ES-I3 (cell line): ENCODE data around the gene KRTAP21-2.
"Not testable (repeated sequence)": the region's sequence is repeated elsewhere in the genome, so short reads cannot be mapped to it uniquely, and the experiment has no call there.

Experiments used
- H3K36me3 ChIP-seq: 2 replicates; pipeline ENCODE4 v1.6.1; 2013; ENCODE audit warnings: mild to moderate bottlenecking, low read length, control low read depth, moderate library complexity; ENCODE audit not compliant: insufficient read depth
- H3K4me1 ChIP-seq: 2 replicates; pipeline ENCODE4 v1.6.1; 2013; ENCODE audit warnings: mild to moderate bottlenecking, control low read depth, low read length; ENCODE audit not compliant: insufficient read depth
- H3K9ac ChIP-seq: 2 replicates; pipeline ENCODE4 v1.6.1; 2013; ENCODE audit warnings: low read depth, mild to moderate bottlenecking, low read length, moderate library complexity
- H3K9me3 ChIP-seq: 2 replicates; pipeline ENCODE4 v1.6.1; 2013; ENCODE audit warnings: mild to moderate bottlenecking, low read length, moderate library complexity; ENCODE audit not compliant: control insufficient read depth, insufficient read depth

The KRTAP21-2 gene

DNA sequence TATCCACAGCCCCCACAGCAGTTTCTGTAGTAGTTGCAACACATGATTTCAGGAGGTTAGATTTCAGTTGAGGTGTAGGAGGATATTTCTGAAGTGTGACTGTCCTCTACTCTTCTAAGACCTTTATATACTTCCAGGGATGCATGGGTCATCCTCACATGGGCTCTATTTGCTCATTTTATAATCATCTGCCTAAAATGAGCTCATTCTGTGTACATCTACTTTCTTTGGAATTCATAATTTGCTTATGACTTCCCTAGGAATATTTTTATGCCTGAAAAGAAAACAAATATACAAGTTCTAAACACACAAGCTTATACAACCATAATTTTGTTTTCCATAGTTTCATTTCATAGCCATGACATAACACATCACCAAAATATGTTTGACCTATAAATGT, at the start of gene KRTAP21-2:
KRTAP21-2 (minus strand) TSS at position 101 of the 400 bp plus-strand sequence; CDS start at position 44, 57 bp downstream.
- H3K9ac ChIP-seq: no peak within 1 kb of the TSS
- H3K4me1 ChIP-seq: no peaks in the 10 kb centered on the region
- H3K36me3 ChIP-seq: no peaks in the 10 kb centered on the region
- no peaks in the 10 kb centered on the region for H3K9me3 ChIP-seq

DNA sequence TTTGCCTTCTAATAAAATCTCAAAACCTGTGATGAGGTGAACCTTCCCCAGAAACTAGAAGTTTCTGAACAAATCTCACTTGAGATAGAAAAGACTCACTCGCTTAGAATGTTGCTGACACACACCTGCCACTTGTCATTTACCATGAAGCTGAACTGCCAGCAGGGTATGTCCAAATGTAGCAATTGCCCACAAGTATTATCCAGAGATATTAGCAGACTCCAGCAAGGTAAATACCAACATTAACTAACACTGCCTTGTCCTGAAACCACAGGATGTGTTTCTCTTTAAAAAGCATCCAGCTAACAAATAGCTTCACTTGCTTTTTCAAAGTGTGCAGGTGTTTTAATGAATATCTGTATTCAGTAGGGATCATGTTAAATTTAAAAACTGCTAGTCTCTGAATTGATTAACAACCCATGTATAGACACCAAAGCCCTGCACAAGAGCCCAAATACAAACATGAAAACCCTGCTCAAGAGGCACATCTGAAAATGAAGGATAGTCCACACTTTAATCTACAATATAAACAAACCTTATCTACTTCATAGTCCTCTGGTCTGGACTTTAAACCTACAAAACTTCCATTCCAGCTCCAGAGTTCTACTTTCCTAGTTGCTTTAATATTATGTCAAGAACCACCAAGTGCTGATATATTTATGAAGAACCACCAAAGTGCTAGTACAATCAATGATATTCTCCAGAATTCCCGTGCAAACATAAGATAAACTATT, 46.7 kb upstream of the KRTAP21-2 start:
- no peaks in the 10 kb centered on the region for H3K36me3 ChIP-seq
- H3K4me1 ChIP-seq: no peaks in the 10 kb centered on the region
- no peak overlapping the region for H3K9ac ChIP-seq
- H3K9me3 ChIP-seq: no peaks in the 10 kb centered on the region

DNA sequence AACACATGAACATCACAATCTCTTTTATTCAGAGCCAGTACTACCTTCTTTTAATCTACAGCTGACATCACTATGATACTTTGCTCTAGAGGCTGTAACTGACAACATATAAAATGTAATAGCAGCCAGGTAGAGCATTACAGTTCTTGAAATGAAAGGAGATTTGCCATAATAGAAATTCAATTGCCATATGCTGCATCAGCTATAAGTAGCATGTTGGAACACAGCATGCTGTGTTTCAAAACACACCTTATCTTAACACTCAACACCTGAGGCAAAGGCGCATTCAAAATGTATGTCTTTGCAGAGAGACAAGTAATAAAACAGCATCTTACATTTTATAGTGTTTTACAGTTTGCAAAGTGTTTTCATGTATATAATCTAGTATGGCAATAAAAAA, 32.2 kb upstream of the KRTAP21-2 start:
- Histone ChIP-seq H3K4me1 (no peaks in the 10 kb centered on the region), H3K36me3 (no peaks in the 10 kb centered on the region), H3K9ac (no peak overlapping the region), H3K9me3 (no peaks in the 10 kb centered on the region)

DNA sequence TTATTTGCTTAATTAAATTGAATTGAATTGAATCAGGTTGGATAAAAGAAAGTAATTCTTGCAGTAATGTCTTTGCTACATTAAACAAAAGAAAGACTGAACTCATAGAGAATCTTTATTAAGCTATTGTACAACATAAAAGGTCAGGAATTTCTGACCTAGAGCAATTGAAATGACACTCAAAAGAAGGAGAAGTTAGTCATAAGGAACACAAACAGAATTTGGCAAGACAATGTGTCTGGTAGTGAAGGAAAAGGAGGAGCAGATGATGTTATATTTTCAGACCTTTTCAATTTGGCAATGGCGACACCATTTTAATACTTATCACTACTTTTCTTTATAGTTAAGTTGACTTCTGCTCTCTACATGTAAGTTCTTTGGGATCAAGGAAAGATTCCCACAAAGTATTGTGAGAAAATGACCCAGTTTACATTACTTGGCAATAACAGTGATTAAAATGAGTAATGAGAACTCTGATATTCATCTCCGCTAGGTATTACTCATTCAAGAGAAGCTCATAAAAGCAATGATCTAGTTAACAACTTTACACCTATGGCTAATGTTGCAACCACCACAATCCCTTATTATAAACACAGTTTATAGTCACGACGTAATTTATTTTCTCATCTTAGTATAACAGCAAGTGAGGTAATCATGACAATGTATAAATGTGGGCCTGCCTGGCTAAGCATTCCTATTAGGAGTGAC, 22.8 kb upstream of the KRTAP21-2 start:
- H3K9me3 ChIP-seq: no peaks in the 10 kb centered on the region
- no peaks in the 10 kb centered on the region for H3K4me1 ChIP-seq
- no peak overlapping the region for H3K9ac ChIP-seq
- H3K36me3 ChIP-seq: no peaks in the 10 kb centered on the region

DNA sequence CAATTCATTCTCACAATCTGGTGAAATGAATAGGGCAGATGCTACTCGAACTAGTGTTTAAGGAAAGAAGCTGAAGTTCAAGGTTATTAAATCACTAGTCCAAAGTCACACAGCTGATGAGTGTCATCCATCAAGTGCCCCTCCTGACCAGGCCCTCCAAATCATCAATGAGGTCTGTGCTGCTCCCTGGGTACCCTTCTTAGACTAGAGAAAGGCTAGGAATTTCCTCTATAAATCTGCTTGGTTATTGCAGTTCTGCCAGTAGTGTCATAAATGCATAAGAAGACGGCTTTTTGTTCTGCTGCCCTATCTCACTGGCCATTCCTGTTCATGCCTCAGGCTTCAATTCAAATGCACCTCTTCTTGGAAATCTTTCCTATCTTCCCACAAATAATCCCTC, 13.7 kb upstream of the KRTAP21-2 start:
- H3K9me3 ChIP-seq: no peaks in the 10 kb centered on the region
- no peaks in the 10 kb centered on the region for H3K4me1 ChIP-seq
- no peaks in the 10 kb centered on the region for H3K36me3 ChIP-seq
- no peak overlapping the region for H3K9ac ChIP-seq

DNA sequence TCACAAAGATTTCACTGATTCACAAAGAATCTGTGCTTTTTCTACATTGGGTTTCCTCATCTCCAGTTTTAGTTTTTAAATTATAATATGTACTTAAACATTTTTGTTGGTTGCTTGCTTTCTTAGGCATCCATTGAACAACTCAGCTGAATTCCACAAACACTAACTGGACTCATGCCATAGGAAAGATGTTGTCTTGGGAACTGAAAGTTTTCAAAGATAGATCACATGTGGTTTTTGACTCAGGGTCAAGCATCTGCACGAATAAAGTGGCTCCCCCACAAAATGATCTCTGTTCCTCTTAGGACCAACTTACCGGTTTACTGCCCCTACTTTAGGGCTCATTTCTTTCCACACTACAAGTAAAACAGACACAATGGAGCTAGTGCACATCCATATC, 11.2 kb upstream of the KRTAP21-2 start:
- H3K9me3 ChIP-seq: no peaks in the 10 kb centered on the region
- H3K9ac ChIP-seq: no peak overlapping the region
- no peaks in the 10 kb centered on the region for H3K36me3 ChIP-seq
- H3K4me1 ChIP-seq: no peaks in the 10 kb centered on the region

DNA sequence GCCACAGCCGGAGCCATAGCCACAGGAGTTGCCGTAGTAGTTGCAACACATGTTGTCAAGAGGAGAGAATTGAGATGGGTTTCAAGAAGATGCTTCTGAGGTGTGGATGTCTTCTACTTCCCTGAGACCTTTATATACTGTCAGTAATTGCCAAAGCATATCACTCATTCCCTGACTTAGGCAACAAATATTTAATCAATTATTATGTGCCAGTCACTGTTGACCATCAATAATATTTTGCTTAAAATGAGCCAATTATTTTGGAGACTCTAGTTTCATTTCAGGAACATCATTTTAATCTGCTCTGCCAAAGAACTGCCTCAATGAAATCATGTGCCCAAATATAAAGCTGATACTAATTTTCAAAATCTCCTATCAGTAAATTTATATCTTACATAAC, 8.3 kb upstream of the KRTAP21-2 start, which contains the start of gene KRTAP21-1:
KRTAP21-1 (minus strand) TSS at position 101 of the 400 bp plus-strand sequence; CDS start at position 51, 50 bp downstream.
- not testable (repeated sequence) for H3K9ac ChIP-seq, H3K9me3 ChIP-seq, H3K4me1 ChIP-seq, H3K36me3 ChIP-seq

DNA sequence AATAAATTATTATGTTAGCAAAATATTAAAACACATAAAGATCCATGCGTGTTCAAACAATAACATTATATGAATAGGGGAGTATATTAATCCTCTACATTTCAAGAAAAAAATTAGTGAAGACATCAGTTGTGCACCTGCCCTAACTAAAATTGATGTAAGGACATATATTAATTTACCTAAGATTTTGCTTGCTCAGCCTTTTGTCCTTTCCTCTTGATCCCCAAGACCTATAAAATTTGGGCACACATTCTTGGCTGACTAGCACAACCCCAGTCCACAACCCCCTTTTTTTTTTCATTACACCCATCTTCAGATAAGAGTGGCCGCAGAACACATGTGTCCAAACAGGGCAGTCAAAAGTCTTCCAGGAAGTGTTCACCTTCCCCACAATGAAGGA, 6.6 kb downstream of the KRTAP21-2 start:
- no peaks in the 10 kb centered on the region for H3K9me3 ChIP-seq
- no peaks in the 10 kb centered on the region for H3K4me1 ChIP-seq
- H3K9ac ChIP-seq: no peak overlapping the region
- no peaks in the 10 kb centered on the region for H3K36me3 ChIP-seq

DNA sequence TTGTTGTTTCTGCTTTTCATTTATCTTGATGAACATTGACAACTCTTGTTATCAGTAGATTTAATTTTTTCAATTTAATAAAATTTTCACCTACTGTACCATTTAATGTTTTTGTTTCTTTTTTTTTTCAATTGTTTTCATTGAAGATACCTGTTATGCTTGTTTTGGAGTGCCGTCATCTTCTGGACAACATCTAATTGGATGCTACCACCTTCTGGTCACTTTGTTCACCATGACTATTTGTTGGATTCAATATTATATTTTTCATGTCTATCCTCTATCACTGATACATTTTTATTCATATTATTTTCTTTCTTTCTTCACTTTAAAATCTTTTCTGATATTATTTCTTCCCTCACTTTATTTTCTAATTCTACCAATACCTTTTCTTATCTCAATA, 14.0 kb downstream of the KRTAP21-2 start:
- H3K36me3 ChIP-seq: no peaks in the 10 kb centered on the region
- no peaks in the 10 kb centered on the region for H3K9me3 ChIP-seq

DNA sequence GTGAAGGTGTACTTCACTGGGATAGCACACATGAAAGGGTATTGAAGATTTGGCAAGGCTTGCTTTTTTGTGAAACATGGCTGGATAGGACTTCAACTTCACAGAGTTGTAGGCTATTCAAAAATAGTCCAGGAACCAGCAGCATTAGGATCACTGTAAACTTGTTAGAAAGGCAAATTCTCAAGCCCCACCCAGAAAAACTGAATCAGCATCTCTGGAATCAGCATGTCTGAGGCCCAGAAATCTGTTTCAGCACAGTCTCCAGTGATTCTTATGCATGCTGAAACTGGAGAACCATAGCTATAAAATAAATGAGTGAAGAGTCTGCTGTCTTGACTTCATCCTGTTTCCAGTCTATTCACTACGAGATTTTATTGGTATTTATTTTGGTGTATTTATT, 20.3 kb downstream of the KRTAP21-2 start:
- no peaks in the 10 kb centered on the region for H3K9me3 ChIP-seq
- no peaks in the 10 kb centered on the region for H3K4me1 ChIP-seq
- H3K9ac ChIP-seq: no peak overlapping the region
- H3K36me3 ChIP-seq: no peaks in the 10 kb centered on the region

More for the DNA sequence above, 14.0 kb downstream of the KRTAP21-2 start:
- no peaks in the 10 kb centered on the region for H3K4me1 ChIP-seq
- no peak overlapping the region for H3K9ac ChIP-seq

DNA sequence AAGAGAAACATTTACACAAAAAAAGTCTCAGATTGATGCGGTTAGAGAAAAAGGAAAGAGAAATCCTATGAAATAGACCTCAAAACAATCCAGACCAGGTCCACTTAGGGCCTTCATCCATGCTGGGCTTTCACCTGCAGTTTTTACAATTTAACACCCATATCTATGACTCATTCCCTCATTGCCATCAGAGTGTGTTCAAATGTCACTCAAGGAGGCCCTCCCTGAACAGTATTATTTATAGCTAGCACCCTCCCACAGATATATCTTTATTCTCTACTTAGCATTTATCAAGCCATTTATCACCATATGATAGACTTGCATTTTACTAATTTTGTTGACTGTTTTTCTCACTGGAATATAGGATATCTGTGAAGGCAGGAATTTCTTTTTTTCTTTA, 27.7 kb downstream of the KRTAP21-2 start:
- Histone ChIP-seq H3K9ac (no peak overlapping the region), H3K4me1 (no peaks in the 10 kb centered on the region; the same call in 1 of the 2 replicates), H3K9me3 (no peaks in the 10 kb centered on the region), H3K36me3 (no peaks in the 10 kb centered on the region)

DNA sequence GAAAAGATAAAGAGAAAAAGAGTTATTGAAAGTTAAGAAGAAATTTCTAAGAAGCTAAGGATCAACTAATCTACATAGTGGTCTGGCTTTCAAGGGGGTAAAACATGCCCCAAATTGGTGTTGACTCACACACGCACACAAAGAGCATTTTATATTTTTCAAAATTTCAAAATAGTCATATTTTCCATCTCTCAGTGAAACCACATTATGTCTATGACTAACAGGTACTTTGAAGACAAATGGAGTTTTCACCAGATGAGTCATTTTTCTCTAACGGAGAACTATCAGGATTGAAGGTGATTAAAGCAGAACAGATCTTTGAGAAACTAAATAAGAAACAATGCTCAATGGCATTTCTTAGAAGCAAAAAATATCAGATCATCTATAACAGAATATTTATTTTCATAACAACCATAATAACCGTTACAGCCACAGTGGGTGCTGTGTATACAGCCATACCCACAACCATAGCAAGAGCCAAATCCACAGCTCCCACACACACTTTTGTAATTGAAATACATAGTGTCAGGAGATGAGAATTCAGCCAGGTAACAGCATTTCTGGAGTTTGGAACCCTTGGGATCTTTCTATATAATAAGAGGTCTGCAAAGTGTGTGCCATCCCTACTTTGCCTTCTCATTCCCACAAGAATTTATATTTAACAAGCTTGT, 28.7 kb downstream of the KRTAP21-2 start, which contains the start of gene KRTAP21-3:
KRTAP21-3 (minus strand) TSS at position 539 of the 671 bp plus-strand sequence; CDS start at position 521, 18 bp downstream.
- Histone ChIP-seq H3K9me3 (no peaks in the 10 kb centered on the region), H3K4me1 (no peaks in the 10 kb centered on the region; the same call in 1 of the 2 replicates), H3K9ac (no peak within 1 kb of the TSS), H3K36me3 (no peaks in the 10 kb centered on the region)

DNA sequence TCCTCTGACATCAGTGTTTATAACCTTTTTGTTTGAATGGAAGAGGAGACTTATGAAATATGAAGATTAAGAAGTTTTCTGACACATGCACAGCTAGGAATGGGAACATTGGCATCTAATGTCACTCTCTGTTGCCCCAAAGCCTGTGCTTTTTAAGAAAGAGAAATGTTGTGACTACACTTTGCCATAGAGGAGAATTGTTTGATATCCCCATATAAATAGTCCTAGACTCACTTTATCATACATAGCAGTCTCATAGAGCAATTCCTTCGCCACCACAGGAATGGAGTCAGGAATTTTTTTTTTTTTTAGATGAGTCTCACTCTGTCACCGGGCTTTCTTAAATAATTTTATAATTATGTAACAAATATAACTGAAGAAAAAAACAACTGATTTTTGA, 30.0 kb downstream of the KRTAP21-2 start:
- H3K4me1 ChIP-seq: no peaks in the 10 kb centered on the region; the same call in 1 of the 2 replicates
- H3K9me3 ChIP-seq: no peaks in the 10 kb centered on the region; the same call in 1 of the 2 replicates
- H3K36me3 ChIP-seq: no peaks in the 10 kb centered on the region
- no peak overlapping the region for H3K9ac ChIP-seq

DNA sequence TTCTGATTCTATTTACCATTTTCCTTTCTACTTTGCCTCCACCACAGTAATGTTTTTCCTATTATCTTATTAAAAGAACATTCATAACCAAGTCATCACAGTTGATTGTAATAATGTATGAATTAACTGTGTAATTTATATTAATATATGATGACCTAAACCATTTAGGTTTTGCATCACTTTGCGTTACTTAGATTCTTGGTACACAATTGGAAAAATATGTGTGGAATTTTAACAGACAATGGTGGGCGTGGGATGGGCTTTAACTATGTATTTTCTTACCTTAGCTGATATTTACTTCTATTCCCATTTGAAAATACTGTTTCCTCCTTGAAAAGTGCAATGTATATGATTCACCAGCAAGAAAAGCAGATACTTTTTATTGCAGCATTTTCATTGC, 32.1 kb downstream of the KRTAP21-2 start:
- Histone ChIP-seq H3K4me1 (no peaks in the 10 kb centered on the region; the same call in 1 of the 2 replicates), H3K9ac (no peak overlapping the region), H3K36me3 (no peaks in the 10 kb centered on the region), H3K9me3 (no peaks in the 10 kb centered on the region; the same call in 1 of the 2 replicates)
